Superior temporal gyrus (tissue), 1 donor: ENCODE results near the gene SPG7.

ENCODE experiments used
- DNase-seq: peaks from one replicate; pipeline ENCODE4 v3.0.0-alpha.2; 2016; ENCODE audit errors: extremely low spot score

SPG7 gene

GRCh38 chr16:89485701-89486246, 22.4 kb upstream of the SPG7 start:
- DNase-seq = no peak

GRCh38 chr16:89489040-89489897, 18.9 kb upstream of the SPG7 start:
- DNase-seq = peak; percentile 82

GRCh38 chr16:89489898-89490438, 18.2 kb upstream of the SPG7 start:
- no peak for DNase-seq

GRCh38 chr16:89490439-89491237, 17.6 kb upstream of the SPG7 start, which contains the start of gene ANKRD11:
TSS of gene ANKRD11 (minus strand) at chr16:89490561. CDS start at chr16:89317019, 173,542 bp downstream.
- peak; percentile 100 for DNase-seq

GRCh38 chr16:89491238-89491869, 16.8 kb upstream of the SPG7 start:
- DNase-seq = peak; percentile 22

GRCh38 chr16:89491974-89492687, 16.1 kb upstream of the SPG7 start:
- DNase-seq = no peak

GRCh38 chr16:89493776-89494175, 14.4 kb upstream of the SPG7 start:
- no peak for DNase-seq

GRCh38 chr16:89495121-89495520, 13.1 kb upstream of the SPG7 start:
- no peak for DNase-seq

- DNase-seq = no peak
These were observed 9.4 kb upstream of the SPG7 start for GRCh38 chr16:89498839-89499238.

GRCh38 chr16:89499767-89500166, 8.4 kb upstream of the SPG7 start:
- no peak for DNase-seq

GRCh38 chr16:89502081-89502843, 5.9 kb upstream of the SPG7 start:
- no peak for DNase-seq

- peak; percentile 10 for DNase-seq
These were observed 4.1 kb upstream of the SPG7 start for GRCh38 chr16:89504091-89504490.

GRCh38 chr16:89505204-89506112, 2.7 kb upstream of the SPG7 start:
- DNase-seq = peak; percentile 17

- no peak for DNase-seq
These were observed 2.1 kb upstream of the SPG7 start for GRCh38 chr16:89506113-89506504.

- DNase-seq = no peak
These were observed 1.4 kb upstream of the SPG7 start for GRCh38 chr16:89506791-89507191.

GRCh38 chr16:89507214-89507833, 879 bp upstream of the SPG7 start:
- DNase-seq = no peak

- DNase-seq = no peak
These were observed 2.3 kb downstream of the SPG7 start for GRCh38 chr16:89510526-89510925.

- DNase-seq = no peak
These were observed 3.2 kb downstream of the SPG7 start for GRCh38 chr16:89511374-89511773.

GRCh38 chr16:89512453-89512852, 4.2 kb downstream of the SPG7 start:
- no peak for DNase-seq
